GM23248 (cell line): ENCODE data around the gene ABHD14A. TPM values are rescaled to one million over a fixed set of nuclear protein-coding genes. Genes with fewer than 3 reads are reported as not detected.

Source experiments
- DNase-seq: peaks from one replicate; pipeline ENCODE4 v3.0.0-alpha.2; 2015
- H2AFZ ChIP-seq: fragments of 200-600 bp; sonication (generic); 2 replicates; pipeline ENCODE4 v1.6.1; 2016; ENCODE audit warnings: antibody characterized with exemption
- H3F3A ChIP-seq: fragments of 200-600 bp; sonication (generic); 2 replicates; pipeline ENCODE4 v1.6.1; 2016; ENCODE audit warnings: mild to moderate bottlenecking, antibody characterized with exemption, mixed run types; ENCODE audit not compliant: insufficient read depth
- H3K27ac ChIP-seq: fragments of 200-600 bp; sonication (generic); 2 replicates; pipeline ENCODE4 v1.5.1; 2016; ENCODE audit warnings: mild to moderate bottlenecking
- H3K27me3 ChIP-seq: fragments of 200-600 bp; sonication (generic); replicated peaks from 2 replicates; pipeline ENCODE4 v1.6.1; 2016; ENCODE audit warnings: mild to moderate bottlenecking; ENCODE audit not compliant: insufficient read depth
- H3K36me3 ChIP-seq: fragments of 200-600 bp; sonication (generic); 2 replicates; pipeline ENCODE4 v1.6.1; 2016; ENCODE audit warnings: low read depth, mild to moderate bottlenecking
- H3K4me1 ChIP-seq: fragments of 200-600 bp; sonication (generic); 2 replicates; pipeline ENCODE4 v1.6.1; 2016; ENCODE audit warnings: mild to moderate bottlenecking; ENCODE audit not compliant: insufficient read depth
- H3K4me2 ChIP-seq: fragments of 200-600 bp; sonication (generic); one replicate; pipeline ENCODE4 v1.6.1; 2016; ENCODE audit warnings: mild to moderate bottlenecking; ENCODE audit not compliant: unreplicated experiment
- H3K4me3 ChIP-seq: fragments of 200-600 bp; sonication (generic); 2 replicates; pipeline ENCODE4 v1.5.1; 2016; ENCODE audit warnings: mild to moderate bottlenecking
- H3K79me2 ChIP-seq: fragments of 200-600 bp; sonication (generic); 2 replicates; pipeline ENCODE4 v1.6.1; 2016; ENCODE audit warnings: mild to moderate bottlenecking; ENCODE audit not compliant: insufficient read depth
- H3K9ac ChIP-seq: fragments of 200-600 bp; sonication (generic); 2 replicates; pipeline ENCODE4 v1.6.1; 2016; ENCODE audit warnings: mild to moderate bottlenecking
- H3K9me2 ChIP-seq: fragments of 200-600 bp; sonication (generic); 2 replicates; pipeline ENCODE4 v1.6.1; 2016; ENCODE audit warnings: mixed run types, mild to moderate bottlenecking, moderate library complexity; ENCODE audit not compliant: insufficient read depth
- H3K9me3 ChIP-seq: fragments of 200-600 bp; sonication (generic); one replicate; pipeline ENCODE4 v1.6.1; 2017; ENCODE audit warnings: low read depth
- H4K20me1 ChIP-seq: fragments of 200-600 bp; sonication (generic); 2 replicates; pipeline ENCODE4 v1.6.0; 2016; ENCODE audit not compliant: insufficient read depth
- EZH2 ChIP-seq: fragments of 200-600 bp; sonication (generic); IDR thresholded peaks from 2 replicates; pipeline ENCODE4 v1.6.1; 2018; ENCODE audit warnings: antibody characterized with exemption, mild to moderate bottlenecking; ENCODE audit not compliant: insufficient read depth, poor library complexity, severe bottlenecking
- EZH2phosphoT487 ChIP-seq: fragments of 200-600 bp; sonication (generic); IDR thresholded peaks from 2 replicates; pipeline ENCODE4 v1.6.1; 2018; ENCODE audit warnings: antibody characterized with exemption, moderate library complexity, mild to moderate bottlenecking, low read depth; ENCODE audit not compliant: insufficient read depth
- WGBS, 2 experiments: methylation state at CpG; one replicate each; pipeline ENCODE4 v1.1.6; 2015 to 2017; ENCODE audit warnings: low lambda C conversion rate in 2 of 2, low coverage in 1 of 2; ENCODE audit errors: missing lambda C conversion rate in 2 of 2; 5-methylcytosine and 5-hydroxymethylcytosine counted together
- in situ Hi-C: fragments of 300-500 bp; cut with MboI; formaldehyde crosslinking; loops from 2 replicates; pipeline ENCODE4 v1.15.0; 2020
- polyA plus RNA-seq: library from polyadenylated mRNA; unstranded; fragments of >200 nt; fragmentation: Nextera tagmentation; extraction: Ambion mirVana; gene quantifications from 2 replicates; pipeline ENCODE4 v1.2.1, GENCODE V29; 2016
- total RNA-seq: library from RNA; depleted of rRNA; stranded (reverse); fragments of >200 nt; shearing (Covaris generic); gene quantifications from 2 replicates; pipeline ENCODE4 v1.2.3, GENCODE V29; 2014

Gene ABHD14A
- total and polyA plus RNA-seq, 2 experiments from 2014 or later, result 35.5 to 37.9 TPM

GRCh38 chr3:51933471-51934138 lies 41.3 kb upstream of the ABHD14A start:
- Histone ChIP-seq H3K36me3 (no peaks in the 10 kb centered on the region; the same call in 1 of the 2 replicates), H3K4me3 (no peak overlapping the region), H3K4me1 (no peaks in the 10 kb centered on the region), H3K4me2 (no peak overlapping the region), H3K9me2 (no peaks in the 10 kb centered on the region), H3K9ac (no peak overlapping the region), H4K20me1 (no peaks in the 10 kb centered on the region), H3K27me3 (no peaks in the 10 kb centered on the region), H3F3A (no peaks in the 10 kb centered on the region), H3K79me2 (peaks cover 9% of the 10 kb centered on the region), H3K27ac (no peak overlapping the region), H3K9me3 (no peaks in the 10 kb centered on the region), H2AFZ (no peak overlapping the region)
- in situ Hi-C loops, result no loop called here
- TF ChIP-seq EZH2, result no peak
- TF ChIP-seq EZH2phosphoT487, result no peak
- no peak for DNase-seq
- WGBS, 2 experiments, result 90 to 92% methylated on average over 10 to 13 of the region's 13 CpGs

GRCh38 chr3:51934139-51934850 lies 40.6 kb upstream of the ABHD14A start:
- Histone ChIP-seq H3K36me3 (no peaks in the 10 kb centered on the region; the same call in 1 of the 2 replicates), H3K27ac (no peak overlapping the region), H3K9ac (no peak overlapping the region), H3K9me3 (no peaks in the 10 kb centered on the region), H3K79me2 (peaks cover 16% of the 10 kb centered on the region), H3K27me3 (no peaks in the 10 kb centered on the region), H3K4me2 (no peak overlapping the region), H3K9me2 (no peaks in the 10 kb centered on the region), H2AFZ (no peak overlapping the region), H4K20me1 (no peaks in the 10 kb centered on the region), H3F3A (no peaks in the 10 kb centered on the region), H3K4me3 (no peak overlapping the region), H3K4me1 (no peaks in the 10 kb centered on the region)
- in situ Hi-C loops, result no loop called here
- DNase-seq, result no peak
- WGBS, 2 experiments, result 94 to 97% methylated on average over 10 to 11 of the region's 11 CpGs
- no peak for TF ChIP-seq EZH2
- no peak for TF ChIP-seq EZH2phosphoT487

GRCh38 chr3:51934991-51935885 lies 39.6 kb upstream of the ABHD14A start:
- H3K27ac ChIP-seq, result no peak overlapping the region
- H3K9me3 ChIP-seq, result no peaks in the 10 kb centered on the region
- H3K36me3 ChIP-seq, result no peaks in the 10 kb centered on the region; the same call in 1 of the 2 replicates
- H2AFZ ChIP-seq, result no peak overlapping the region
- H3K79me2 ChIP-seq, result peaks cover 26% of the 10 kb centered on the region
- no peak overlapping the region for H3K4me2 ChIP-seq
- no peaks in the 10 kb centered on the region for H3K27me3 ChIP-seq
- no peak for DNase-seq
- peaks cover under 1% of the 10 kb centered on the region; the same call in 1 of the 2 replicates for H3K4me1 ChIP-seq
- H3K4me3 ChIP-seq, result no peak overlapping the region
- H4K20me1 ChIP-seq, result no peaks in the 10 kb centered on the region
- H3F3A ChIP-seq, result peaks cover 1% of the 10 kb centered on the region; the same call in 1 of the 2 replicates
- no peak overlapping the region for H3K9ac ChIP-seq
- in situ Hi-C loops, result no loop called here
- no peak for TF ChIP-seq EZH2phosphoT487
- TF ChIP-seq EZH2, result no peak
- 96% methylated on average over 28 of the region's 28 CpGs for WGBS, 2 experiments
- no peaks in the 10 kb centered on the region for H3K9me2 ChIP-seq
